Activated T-cell treated with anti-CD3 and anti-CD28 coated beads, Interleukin-2, amount 50 U/mL, for 72 hours (primary cell): Measurements from ENCODE around the gene TCAP. TPM values are rescaled to one million over a fixed set of nuclear protein-coding genes. Genes with fewer than 3 reads are reported as not detected.

ENCODE experiments used
- ATAC-seq, 2 donors: fragments of 150-1000 bp; cut with Tn5 transposase; replicated peaks in 1 of 2; 2 replicates each; pipeline ENCODE4 v1.10.0; 2021; ENCODE audit warnings: moderate library complexity in 2 of 2, mild to moderate bottlenecking in 1 of 2
- DNase-seq, 2 donors: peaks; one replicate each; pipeline ENCODE4 v3.0.0; 2021 to 2022; ENCODE audit warnings: mixed read lengths in 1 of 2
- H3K27ac Mint-ChIP-seq: one replicate; pipeline ENCODE4 v1.8.0; 2022; ENCODE audit warnings: mild to moderate bottlenecking, moderate library complexity, mixed read lengths
- H3K27me3 Mint-ChIP-seq: one replicate; pipeline ENCODE4 v1.8.0; 2022; ENCODE audit warnings: low read depth, mixed read lengths
- H3K36me3 Mint-ChIP-seq, 2 donors: one replicate each; pipeline ENCODE4 v1.8.0; 2022; ENCODE audit warnings: mixed read lengths in 2 of 2, mild to moderate bottlenecking in 1 of 2; ENCODE audit not compliant: insufficient read depth in 2 of 2
- H3K4me1 Mint-ChIP-seq: one replicate; pipeline ENCODE4 v1.8.0; 2022; ENCODE audit warnings: low read depth, mixed read lengths
- H3K4me3 Mint-ChIP-seq, 2 donors: one replicate each; pipeline ENCODE4 v1.8.0; 2022; ENCODE audit warnings: mild to moderate bottlenecking in 2 of 2, mixed read lengths in 2 of 2, moderate library complexity in 2 of 2
- H3K9me3 Mint-ChIP-seq, 2 donors: one replicate each; pipeline ENCODE4 v1.8.0; 2022; ENCODE audit warnings: mixed read lengths in 2 of 2
- total RNA-seq, 2 donors: library from RNA; stranded (reverse); gene quantifications; one replicate each; pipeline ENCODE4 v1.2.3, GENCODE V29; 2022

The TCAP gene
- total RNA-seq, 2 donors from 2014 or later, result 1.4 to 1.5 TPM

DNA sequence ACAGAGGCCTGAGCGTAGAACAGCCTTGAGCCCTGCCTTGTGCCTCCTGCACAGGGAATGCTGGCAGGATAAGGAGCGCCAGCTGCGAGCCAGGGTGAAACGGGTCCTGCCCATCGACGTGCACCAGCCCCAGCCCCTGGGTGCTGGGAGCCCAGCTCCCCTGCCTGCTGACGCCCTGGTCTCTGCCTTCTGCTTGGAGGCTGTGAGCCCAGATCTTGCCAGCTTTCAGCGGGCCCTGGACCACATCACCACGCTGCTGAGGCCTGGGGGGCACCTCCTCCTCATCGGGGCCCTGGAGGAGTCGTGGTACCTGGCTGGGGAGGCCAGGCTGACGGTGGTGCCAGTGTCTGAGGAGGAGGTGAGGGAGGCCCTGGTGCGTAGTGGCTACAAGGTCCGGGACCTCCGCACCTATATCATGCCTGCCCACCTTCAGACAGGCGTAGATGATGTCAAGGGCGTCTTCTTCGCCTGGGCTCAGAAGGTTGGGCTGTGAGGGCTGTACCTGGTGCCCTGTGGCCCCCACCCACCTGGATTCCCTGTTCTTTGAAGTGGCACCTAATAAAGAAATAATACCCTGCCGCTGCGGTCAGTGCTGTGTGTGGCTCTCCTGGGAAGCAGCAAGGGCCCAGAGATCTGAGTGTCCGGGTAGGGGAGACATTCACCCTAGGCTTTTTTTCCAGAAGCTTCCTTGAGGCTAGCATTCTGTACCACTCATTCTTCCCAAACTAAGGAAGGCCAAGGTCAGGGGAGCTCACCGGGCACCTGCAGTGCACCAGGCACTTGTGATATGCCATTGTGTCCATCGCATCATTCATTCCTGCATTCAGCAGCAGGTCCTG, 5.0 kb downstream of the TCAP start:
- H3K36me3 Mint-ChIP-seq, result no peaks in the 10 kb centered on the region
- no peaks in the 10 kb centered on the region for H3K9me3 Mint-ChIP-seq
- DNase-seq, result no peak
- H3K27me3 Mint-ChIP-seq, result peaks cover 19% of the 10 kb centered on the region
- H3K4me3 Mint-ChIP-seq, result no peak overlapping the region
- H3K27ac Mint-ChIP-seq, result no peak overlapping the region
- no peak for ATAC-seq
- H3K4me1 Mint-ChIP-seq, result peaks cover 5% of the 10 kb centered on the region

DNA sequence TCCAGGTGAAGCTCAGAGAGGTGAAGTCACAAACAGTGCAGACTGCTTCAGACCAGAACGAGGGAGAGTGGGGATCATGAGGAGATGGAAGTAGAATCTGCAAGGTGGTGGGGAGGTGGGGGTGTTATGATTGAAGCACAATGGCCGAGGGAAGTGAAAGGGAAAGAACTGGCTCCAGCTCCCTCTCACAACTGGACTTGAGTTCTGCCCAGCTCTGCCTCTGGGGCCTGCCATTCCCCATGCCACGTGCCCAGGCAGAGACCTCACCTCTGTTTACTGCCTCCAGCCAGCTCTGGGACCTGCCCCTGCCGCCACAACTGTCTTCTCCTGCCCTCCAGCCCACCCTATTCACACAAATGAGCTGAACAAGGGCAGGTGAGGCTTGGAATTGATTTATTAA, 5.6 kb downstream of the TCAP start:
- Mint-ChIP-seq H3K4me1 (peaks cover 5% of the 10 kb centered on the region), H3K9me3 (no peaks in the 10 kb centered on the region), H3K27me3 (peaks cover 19% of the 10 kb centered on the region), H3K4me3 (no peak overlapping the region), H3K27ac (no peak overlapping the region), H3K36me3 (no peaks in the 10 kb centered on the region)
- DNase-seq (no peak), ATAC-seq (no peak)

- no peaks in the 10 kb centered on the region for H3K36me3 Mint-ChIP-seq
- no peak overlapping the region for H3K27ac Mint-ChIP-seq
- DNase-seq (peak in 1 of 2 donors; percentile 20), ATAC-seq (peak in 1 of 2 donors; percentile 32)
- peaks cover 16% of the 10 kb centered on the region for H3K4me1 Mint-ChIP-seq
- no peaks in the 10 kb centered on the region for H3K9me3 Mint-ChIP-seq
- H3K27me3 Mint-ChIP-seq, result peaks cover 16% of the 10 kb centered on the region
- peak overlapping the region in 1 of 2 donors; percentile 24 for H3K4me3 Mint-ChIP-seq
Measured at GRCh38 chr17:39671651-39672521, 6.7 kb downstream of the TCAP start.

DNA sequence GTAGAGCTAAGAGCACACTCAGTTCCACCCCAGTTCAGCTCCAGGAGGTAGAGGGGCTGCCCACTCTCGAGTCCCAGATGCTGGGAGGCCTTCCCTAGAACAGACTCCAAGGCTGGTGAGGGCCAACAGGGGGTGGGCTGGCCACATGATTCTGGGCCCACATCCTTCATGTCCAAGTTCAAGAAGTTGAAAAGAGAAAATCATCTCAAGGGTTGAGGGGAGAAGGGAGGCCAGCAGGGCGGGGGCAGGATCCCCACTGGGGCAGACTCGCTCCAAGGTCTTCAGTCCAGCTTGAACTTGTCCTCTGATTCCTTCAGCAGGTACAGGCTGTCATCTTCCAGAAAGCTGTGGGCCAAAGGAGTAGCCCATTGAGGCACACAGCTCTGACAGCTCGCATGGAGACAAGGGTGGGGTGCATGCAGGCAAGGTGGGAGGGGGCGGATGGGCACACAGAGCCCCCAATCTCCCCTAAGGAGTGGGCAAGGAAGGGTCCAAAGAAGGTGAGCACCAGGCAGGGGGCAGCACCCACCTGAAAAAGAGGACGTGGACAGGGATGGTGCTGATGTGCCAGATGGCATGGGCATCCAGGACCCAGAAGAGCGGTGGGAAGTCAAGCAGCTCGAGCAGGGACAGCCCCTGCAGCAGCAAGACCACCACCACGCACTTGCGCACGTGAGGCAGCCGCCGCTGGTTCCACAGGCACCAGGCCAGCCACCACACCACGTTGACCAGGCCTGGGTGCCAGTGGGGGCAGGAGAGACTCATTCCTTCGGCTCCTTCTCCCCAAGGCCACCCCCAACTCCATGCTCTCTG, 7.6 kb downstream of the TCAP start:
- H3K4me3 Mint-ChIP-seq, result no peak overlapping the region
- H3K9me3 Mint-ChIP-seq, result no peaks in the 10 kb centered on the region
- H3K4me1 Mint-ChIP-seq, result peaks cover 23% of the 10 kb centered on the region
- H3K36me3 Mint-ChIP-seq, result no peaks in the 10 kb centered on the region
- DNase-seq (no peak), ATAC-seq (no peak)
- H3K27me3 Mint-ChIP-seq, result peaks cover 14% of the 10 kb centered on the region
- H3K27ac Mint-ChIP-seq, result no peak overlapping the region

DNA sequence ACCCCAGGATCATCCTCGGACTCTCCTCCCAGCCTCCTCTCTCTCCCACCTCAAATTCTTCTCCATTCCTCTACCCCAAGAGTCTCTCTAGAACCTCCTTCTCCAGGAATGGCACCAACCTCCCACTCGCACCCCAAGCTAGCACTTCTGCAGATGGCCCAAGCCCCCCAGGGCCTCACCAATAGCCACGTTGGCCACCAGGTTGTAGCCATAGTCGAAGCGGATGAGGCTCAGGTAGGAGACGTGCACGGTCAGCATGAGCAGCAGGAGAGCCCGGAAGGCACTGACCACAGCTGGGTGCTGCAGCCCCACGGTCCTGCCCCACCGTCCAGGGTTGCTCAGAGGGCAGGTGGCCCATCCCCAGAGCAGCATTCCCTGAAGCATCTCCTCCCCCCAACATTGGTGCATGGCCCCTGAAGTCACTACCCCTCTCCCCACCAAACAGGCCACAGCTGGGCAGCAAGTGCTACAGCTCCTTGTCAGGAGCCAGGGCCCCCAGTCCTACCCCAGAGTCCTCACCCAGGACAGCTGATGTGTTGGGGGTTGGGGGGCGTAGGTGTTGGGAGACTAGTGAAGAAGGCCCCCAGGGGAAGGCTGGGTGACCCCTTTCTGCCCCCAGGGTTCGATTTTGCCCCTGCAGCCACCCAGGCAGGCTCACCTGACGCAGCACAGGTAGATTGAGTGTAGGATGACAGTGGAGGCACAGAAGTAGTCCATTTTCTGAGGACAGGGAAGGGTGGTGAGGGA, 8.4 kb downstream of the TCAP start:
- H3K9me3 Mint-ChIP-seq, result no peaks in the 10 kb centered on the region
- ATAC-seq (no peak), DNase-seq (no peak)
- H3K27ac Mint-ChIP-seq, result no peak overlapping the region
- H3K4me3 Mint-ChIP-seq, result no peak overlapping the region
- peaks cover 11% of the 10 kb centered on the region for H3K27me3 Mint-ChIP-seq
- no peaks in the 10 kb centered on the region for H3K36me3 Mint-ChIP-seq
- H3K4me1 Mint-ChIP-seq, result peaks cover 29% of the 10 kb centered on the region

DNA sequence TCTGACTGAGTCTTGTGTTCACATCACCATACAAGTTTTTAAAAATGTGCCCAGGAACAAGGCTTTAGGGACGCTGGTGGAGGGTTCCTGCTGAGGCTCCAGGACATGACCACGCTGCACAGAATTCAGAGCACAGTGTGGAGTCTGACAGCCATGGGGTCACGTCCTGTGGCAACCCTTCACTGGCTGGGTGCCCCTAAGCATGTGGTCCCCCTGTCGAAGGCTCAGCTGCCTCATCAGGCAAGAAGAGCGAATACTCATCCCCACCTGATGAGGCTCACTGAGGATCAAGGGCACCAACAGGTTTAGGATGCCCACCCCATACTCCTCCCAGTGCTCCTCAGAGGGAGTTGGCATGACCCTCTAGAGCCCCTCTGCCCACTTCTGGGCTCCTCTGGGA, 9.0 kb downstream of the TCAP start:
- Mint-ChIP-seq H3K36me3 (no peaks in the 10 kb centered on the region), H3K9me3 (no peaks in the 10 kb centered on the region), H3K27ac (no peak overlapping the region), H3K4me3 (no peak overlapping the region), H3K27me3 (peaks cover 4% of the 10 kb centered on the region), H3K4me1 (peaks cover 32% of the 10 kb centered on the region)
- DNase-seq, result no peak
- no peak for ATAC-seq

DNA sequence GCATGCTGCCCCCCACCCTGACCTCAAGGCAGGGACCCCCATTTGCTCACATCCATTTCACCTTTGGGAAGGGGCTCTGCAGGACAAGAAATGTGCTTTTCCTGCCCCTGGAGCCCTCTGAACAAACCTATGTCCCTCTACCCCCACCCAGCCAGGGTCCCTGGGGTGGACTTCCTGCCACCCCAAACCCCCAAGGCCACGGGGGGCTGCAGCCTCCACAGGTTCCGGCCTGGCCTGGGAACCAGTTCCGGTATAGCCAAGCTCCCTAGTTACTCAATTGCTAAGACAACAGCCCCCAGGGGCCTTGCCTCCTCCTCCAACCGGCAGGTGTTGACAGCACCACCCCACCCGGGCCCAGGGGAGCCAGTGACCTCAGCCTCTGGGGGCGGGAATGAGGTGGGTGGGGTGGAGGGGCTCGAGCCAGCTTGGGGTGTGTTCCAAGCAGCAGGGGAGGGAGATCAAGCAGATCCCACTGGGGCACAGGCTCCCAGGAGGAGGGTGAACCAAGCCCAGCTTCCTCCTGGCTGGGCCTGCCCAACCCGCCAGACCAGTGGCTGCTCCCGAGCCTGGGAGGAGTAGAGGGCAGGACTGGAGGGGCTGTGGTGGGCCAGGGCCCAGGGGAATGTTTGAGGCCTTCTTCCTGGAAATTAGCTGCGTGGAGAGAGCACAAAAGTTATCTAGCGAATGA, 9.7 kb downstream of the TCAP start:
- no peak for ATAC-seq
- H3K9me3 Mint-ChIP-seq, result no peaks in the 10 kb centered on the region
- no peaks in the 10 kb centered on the region for H3K36me3 Mint-ChIP-seq
- peaks cover 39% of the 10 kb centered on the region for H3K4me1 Mint-ChIP-seq
- no peak overlapping the region for H3K27ac Mint-ChIP-seq
- H3K4me3 Mint-ChIP-seq, result no peak overlapping the region
- H3K27me3 Mint-ChIP-seq, result no peaks in the 10 kb centered on the region
- no peak for DNase-seq

DNA sequence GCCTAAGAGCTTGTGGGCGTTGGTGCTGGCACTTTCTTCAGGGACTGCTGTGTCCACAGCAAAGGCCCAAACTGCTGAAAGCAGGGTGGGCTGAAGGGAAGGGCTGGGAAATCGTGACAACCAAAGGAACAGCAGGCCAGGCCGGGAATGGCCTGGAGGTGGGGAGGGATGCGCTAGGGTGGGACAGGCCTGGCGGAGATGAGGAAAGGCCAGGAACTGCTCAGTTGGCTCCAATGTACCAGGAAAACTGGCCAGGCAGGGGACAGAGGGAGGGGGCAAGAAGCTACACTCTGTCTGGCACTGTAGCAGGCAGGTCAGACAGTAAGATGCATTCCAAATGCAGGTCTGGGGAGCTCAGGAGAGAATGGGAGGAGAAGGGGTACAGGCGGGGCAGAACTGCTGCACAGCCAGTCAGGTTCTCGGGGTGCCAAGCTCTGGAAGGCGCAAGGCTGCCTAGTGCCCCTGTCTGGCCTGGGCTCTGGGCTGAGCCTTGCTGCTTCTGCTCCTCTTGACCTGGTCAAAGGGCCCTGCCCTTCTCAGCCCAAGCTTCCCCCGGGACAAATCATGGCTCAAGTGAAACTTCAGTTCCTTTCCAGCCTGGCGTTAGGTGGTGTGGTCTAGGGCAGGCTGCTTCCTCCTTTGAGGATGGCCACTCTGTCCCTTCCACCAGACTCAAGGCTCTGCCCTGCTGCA, 10.4 kb downstream of the TCAP start:
- Mint-ChIP-seq H3K9me3 (no peaks in the 10 kb centered on the region), H3K4me3 (no peak overlapping the region), H3K4me1 (peaks cover 46% of the 10 kb centered on the region), H3K27ac (no peak overlapping the region), H3K36me3 (no peaks in the 10 kb centered on the region), H3K27me3 (no peaks in the 10 kb centered on the region)
- ATAC-seq (no peak), DNase-seq (no peak)

- Mint-ChIP-seq H3K4me3 (peak overlapping the region; percentile 1 to 38), H3K4me1 (peaks cover 53% of the 10 kb centered on the region)
- ATAC-seq, result peak; percentile 48 to 55
Measured at GRCh38 chr17:39676198-39676819, 11.2 kb downstream of the TCAP start.

DNA sequence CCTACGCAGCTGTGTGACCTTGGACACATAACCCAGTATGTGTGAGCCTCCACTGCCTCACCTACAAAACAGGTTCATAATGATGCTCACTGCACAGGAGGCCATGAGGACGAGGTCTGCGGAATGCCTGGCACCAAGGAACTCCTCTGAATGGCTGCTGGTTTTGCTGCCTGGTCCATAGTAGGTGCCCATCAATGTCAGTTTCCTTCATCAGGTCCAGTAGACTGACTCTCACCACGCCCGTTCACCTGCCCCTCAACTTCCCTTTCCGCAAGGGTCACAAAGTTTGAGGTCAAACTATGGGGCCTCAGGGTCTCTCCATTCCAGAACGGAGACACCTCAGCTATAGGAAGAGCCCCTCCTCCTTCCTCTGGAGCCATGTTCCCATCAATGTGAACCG, 11.9 kb downstream of the TCAP start:
- H3K9me3 Mint-ChIP-seq, result no peaks in the 10 kb centered on the region
- no peak overlapping the region for H3K4me3 Mint-ChIP-seq
- no peaks in the 10 kb centered on the region for H3K27me3 Mint-ChIP-seq
- peaks cover 53% of the 10 kb centered on the region for H3K4me1 Mint-ChIP-seq
- ATAC-seq (no peak), DNase-seq (no peak)
- no peaks in the 10 kb centered on the region for H3K36me3 Mint-ChIP-seq
- H3K27ac Mint-ChIP-seq, result no peak overlapping the region

More at GRCh38 chr17:39676198-39676819, 11.2 kb downstream of the TCAP start:
- peak; percentile 36 to 46 for DNase-seq
- Mint-ChIP-seq H3K27me3 (no peaks in the 10 kb centered on the region), H3K36me3 (no peaks in the 10 kb centered on the region), H3K27ac (no peak overlapping the region), H3K9me3 (no peaks in the 10 kb centered on the region)
